GM12801 (cell line): ENCODE results near the gene DIAPH2.

Source experiments
- CTCF ChIP-seq: IDR thresholded peaks from one replicate; pipeline ENCODE4 v1.5.1; 2011; ENCODE audit warnings: control low read depth; ENCODE audit not compliant: insufficient read length; ENCODE audit errors: extremely low read depth

DIAPH2 gene

GRCh38 chrX:96979766-96980165 lies 295.1 kb downstream of the DIAPH2 start:
- TF ChIP-seq CTCF: no peak

- no peak for TF ChIP-seq CTCF
These were observed 297.5 kb downstream of the DIAPH2 start for GRCh38 chrX:96982161-96982560.

DNA sequence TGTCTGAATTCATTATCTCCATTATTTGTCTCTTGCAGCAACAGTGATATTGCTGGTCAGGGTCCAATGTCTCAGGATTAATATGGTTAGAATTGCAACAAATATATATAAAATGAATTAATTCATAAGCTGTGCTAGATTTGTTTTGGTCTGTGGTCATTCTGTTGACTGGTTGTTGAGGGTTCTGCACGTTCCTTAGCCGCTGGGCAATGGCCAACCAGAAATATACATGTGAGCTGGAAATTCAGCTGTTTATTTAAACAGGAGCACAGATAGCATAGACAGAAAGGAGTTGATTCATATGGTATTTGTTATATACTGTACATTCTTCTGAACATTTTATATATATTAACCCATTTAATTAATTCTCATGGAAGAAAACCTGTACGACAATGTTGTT lies 299.9 kb downstream of the DIAPH2 start:
- no peak for TF ChIP-seq CTCF

GRCh38 chrX:96985046-96985445 lies 300.4 kb downstream of the DIAPH2 start:
- no peak for TF ChIP-seq CTCF

GRCh38 chrX:96987228-96987627 lies 302.6 kb downstream of the DIAPH2 start:
- TF ChIP-seq CTCF: no peak

DNA sequence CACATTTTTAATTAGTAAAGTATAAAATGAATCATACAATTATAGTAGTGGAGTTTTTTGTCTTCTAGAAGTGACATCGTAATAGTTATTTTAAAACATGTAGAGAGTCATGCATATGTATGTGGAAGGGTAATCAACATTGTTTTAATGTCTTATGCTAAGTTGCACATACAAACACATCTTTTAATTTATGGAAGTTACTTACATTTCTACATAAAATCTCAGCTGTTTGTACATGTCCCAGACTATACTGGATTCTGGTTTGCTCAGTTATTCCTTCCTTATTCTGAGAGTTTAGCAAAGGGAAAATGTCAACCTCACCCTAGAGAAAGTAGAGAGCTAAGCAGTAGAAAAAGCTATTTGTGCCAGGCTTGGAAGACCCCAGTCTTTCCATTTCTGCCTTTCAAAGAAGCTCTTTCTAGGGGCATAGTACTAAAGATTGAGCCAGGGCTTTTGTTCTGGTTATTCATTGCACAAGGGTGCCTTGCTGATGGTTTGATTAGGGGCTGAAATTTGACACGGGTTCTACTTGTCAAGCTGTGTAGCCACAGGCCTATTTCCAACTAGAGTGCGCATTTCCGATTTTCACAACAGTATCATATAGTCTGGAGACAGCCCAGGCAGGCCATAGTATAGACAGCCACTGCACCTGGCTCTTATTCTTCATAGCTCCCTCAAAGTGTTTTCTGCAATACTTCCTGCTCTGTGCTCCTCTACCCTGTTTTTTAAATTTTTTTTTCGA lies 305.4 kb downstream of the DIAPH2 start:
- no peak for TF ChIP-seq CTCF

DNA sequence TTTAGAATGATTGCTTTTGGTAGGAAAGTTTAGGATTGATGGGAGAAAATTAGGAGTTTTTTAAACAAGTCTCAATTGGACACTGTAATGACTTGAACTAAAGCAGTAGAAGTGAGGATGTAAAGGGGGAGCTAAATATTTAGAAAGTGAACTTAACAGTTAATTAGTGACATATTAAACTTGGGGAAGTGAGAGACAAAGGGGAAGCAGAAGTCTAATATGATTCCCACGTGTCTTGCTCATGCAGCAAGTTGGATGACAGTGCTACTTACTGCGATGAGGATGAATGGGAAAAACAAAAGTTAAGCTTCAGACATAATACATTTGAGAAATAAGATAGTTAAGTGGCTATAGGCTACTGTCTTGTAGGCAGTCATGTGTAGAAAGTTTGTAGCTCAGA lies 309.5 kb downstream of the DIAPH2 start:
- no peak for TF ChIP-seq CTCF
